A673 (cell line): ENCODE data around the gene TTC39B. TPM values are rescaled to one million over a fixed set of nuclear protein-coding genes. Genes with fewer than 3 reads are reported as not detected.

Source experiments
- BruUV-seq: library from RNA; stranded (reverse); fragments of 400-500 nt; replicated peaks from 2 replicates; lab custom pipeline; 2021; lab: Mats Ljungman, UMichigan
- CTCF ChIA-PET: fragments of 300-600 bp; sonication (Branson Sonifier 250); formaldehyde crosslinking; loops from one replicate; lab custom pipeline; 2022; ENCODE audit warnings: antibody characterized with exemption; lab: Charles Lee
- POLR2A ChIA-PET: fragments of 300-600 bp; sonication (Branson Sonifier 250); formaldehyde crosslinking; loops from one replicate; lab custom pipeline; 2022; ENCODE audit warnings: antibody characterized with exemption; ENCODE audit not compliant: low non-redundant PET; lab: Charles Lee
- DNase-seq: peaks from one replicate; pipeline ENCODE4 v3.0.0-alpha.2; 2015; ENCODE audit warnings: low spot score
- H3K27ac ChIP-seq: fragments of 200-600 bp; sonication (generic); 2 replicates; pipeline ENCODE4 v1.5.1; 2016; ENCODE audit warnings: mixed run types, low read depth, mild to moderate bottlenecking, mixed read lengths, antibody characterized with exemption, low read length; ENCODE audit not compliant: poor library complexity, severe bottlenecking
- H3K27me3 ChIP-seq: fragments of 200-600 bp; sonication (generic); replicated peaks from 2 replicates; pipeline ENCODE4 v1.6.1; 2017; ENCODE audit warnings: mixed run types, low read depth, mild to moderate bottlenecking, mixed read lengths, antibody characterized with exemption, low read length; ENCODE audit not compliant: insufficient read depth, poor library complexity
- H3K36me3 ChIP-seq: fragments of 200-600 bp; sonication (generic); 2 replicates; pipeline ENCODE4 v1.6.1; 2016; ENCODE audit warnings: mixed run types, mild to moderate bottlenecking, mixed read lengths, antibody characterized with exemption, low read length; ENCODE audit not compliant: insufficient read depth, poor library complexity, severe bottlenecking
- H3K4me1 ChIP-seq: fragments of 200-600 bp; sonication (generic); 2 replicates; pipeline ENCODE4 v1.6.1; 2017; ENCODE audit warnings: mixed run types, mild to moderate bottlenecking, mixed read lengths, antibody characterized with exemption, low read length; ENCODE audit not compliant: insufficient read depth, poor library complexity, severe bottlenecking
- H3K4me3 ChIP-seq: fragments of 200-600 bp; sonication (generic); 2 replicates; pipeline ENCODE4 v1.5.1; 2016; ENCODE audit warnings: low read depth, mixed run types, mild to moderate bottlenecking, mixed read lengths, low read length; ENCODE audit not compliant: poor library complexity, severe bottlenecking
- H3K9me3 ChIP-seq: fragments of 200-600 bp; sonication (generic); 2 replicates; pipeline ENCODE4 v1.6.1; 2016; ENCODE audit warnings: mixed run types, low read depth, mild to moderate bottlenecking, mixed read lengths, antibody characterized with exemption, low read length; ENCODE audit not compliant: poor library complexity, severe bottlenecking
- CTCF ChIP-seq: fragments of 300-800, 200-600 bp; sonication (generic); conservative IDR thresholded peaks from 2 replicates; pipeline ENCODE4 v1.5.1; 2017; ENCODE audit warnings: low read depth, mild to moderate bottlenecking, antibody characterized with exemption, low read length, moderate library complexity, mixed read lengths
- EZH2 ChIP-seq: fragments of 200-600 bp; sonication (generic); IDR thresholded peaks from 2 replicates; pipeline ENCODE4 v1.6.1; 2017; ENCODE audit warnings: borderline replicate concordance, low read depth, mild to moderate bottlenecking, mixed read lengths, antibody characterized with exemption, low read length; ENCODE audit not compliant: poor library complexity, severe bottlenecking
- intact Hi-C: fragments of 100-400 bp; cut with micrococcal nuclease; formaldehyde crosslinking; loops from one replicate; pipeline ENCODE4 v1.10.0; 2022; ENCODE audit not compliant: unreplicated experiment
- total RNA-seq: library from RNA; stranded (reverse); gene quantifications from 2 replicates; pipeline ENCODE4 v1.2.3, GENCODE V29; 2021

TTC39B gene
- total RNA-seq, 1 experiment from 2014 or later, result 0.52 TPM

GRCh38 chr9:15268782-15269181, 38.2 kb downstream of the TTC39B start:
- Histone ChIP-seq H3K27ac (no peak overlapping the region), H3K9me3 (no peaks in the 10 kb centered on the region), H3K36me3 (no peaks in the 10 kb centered on the region), H3K4me1 (no peaks in the 10 kb centered on the region), H3K27me3 (no peaks in the 10 kb centered on the region), H3K4me3 (no peak overlapping the region)
- TF ChIP-seq CTCF (no peak), EZH2 (no peak)
- BruUV-seq, result no TSS peak
- CTCF ChIA-PET, result no interaction called here
- intact Hi-C loops, result no loop called here
- no peak for DNase-seq
- POLR2A ChIA-PET, result no interaction called here

GRCh38 chr9:15268317-15268716, 38.7 kb downstream of the TTC39B start:
- CTCF ChIA-PET, result no interaction called here
- Histone ChIP-seq H3K36me3 (no peaks in the 10 kb centered on the region), H3K27ac (no peak overlapping the region), H3K27me3 (no peaks in the 10 kb centered on the region), H3K4me3 (no peak overlapping the region), H3K9me3 (no peaks in the 10 kb centered on the region), H3K4me1 (no peaks in the 10 kb centered on the region)
- no TSS peak for BruUV-seq
- no peak for TF ChIP-seq EZH2
- TF ChIP-seq CTCF, result no peak
- no peak for DNase-seq
- POLR2A ChIA-PET, result no interaction called here
- intact Hi-C loops, result no loop called here

GRCh38 chr9:15264918-15265317, 42.1 kb downstream of the TTC39B start:
- Histone ChIP-seq H3K27ac (no peak overlapping the region), H3K36me3 (no peaks in the 10 kb centered on the region), H3K27me3 (no peaks in the 10 kb centered on the region), H3K4me3 (no peak overlapping the region), H3K9me3 (no peaks in the 10 kb centered on the region), H3K4me1 (no peaks in the 10 kb centered on the region)
- intact Hi-C loops, result no loop called here
- CTCF ChIA-PET, result no interaction called here
- POLR2A ChIA-PET, result no interaction called here
- TF ChIP-seq CTCF (no peak), EZH2 (no peak)
- DNase-seq, result no peak
- BruUV-seq, result no TSS peak
